HG03066 (cell line): ENCODE data around the gene ABHD4.
"Not testable (repeated sequence)": the region's sequence is repeated elsewhere in the genome, so short reads cannot be mapped to it uniquely, and the experiment has no call there.

Experiments used
- ATAC-seq: cut with Tn5 transposase; IDR thresholded peaks from one replicate; pipeline ENCODE4 v1.9.1; 2021; ENCODE audit warnings: low read depth; ENCODE audit not compliant: unreplicated experiment

Gene ABHD4

DNA sequence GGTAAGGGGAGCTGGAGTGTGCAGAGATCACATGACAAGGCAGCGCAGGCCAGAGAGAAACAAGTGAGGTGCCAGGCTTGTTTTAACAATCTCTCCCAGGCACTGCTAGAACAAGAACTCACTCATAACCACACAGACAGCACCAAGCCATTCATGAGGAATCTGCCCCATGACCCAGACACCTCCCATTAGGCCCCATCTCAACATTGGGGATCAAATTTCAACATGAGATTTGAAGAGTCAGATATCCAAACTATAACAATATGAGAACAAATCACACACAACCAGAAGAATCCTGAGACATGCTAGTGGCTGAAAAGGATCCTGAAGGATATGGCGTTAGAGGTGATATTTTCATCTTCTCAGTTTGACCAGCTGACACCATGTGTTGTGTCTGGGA lies 24.2 kb downstream of the ABHD4 start:
- ATAC-seq: no peak

DNA sequence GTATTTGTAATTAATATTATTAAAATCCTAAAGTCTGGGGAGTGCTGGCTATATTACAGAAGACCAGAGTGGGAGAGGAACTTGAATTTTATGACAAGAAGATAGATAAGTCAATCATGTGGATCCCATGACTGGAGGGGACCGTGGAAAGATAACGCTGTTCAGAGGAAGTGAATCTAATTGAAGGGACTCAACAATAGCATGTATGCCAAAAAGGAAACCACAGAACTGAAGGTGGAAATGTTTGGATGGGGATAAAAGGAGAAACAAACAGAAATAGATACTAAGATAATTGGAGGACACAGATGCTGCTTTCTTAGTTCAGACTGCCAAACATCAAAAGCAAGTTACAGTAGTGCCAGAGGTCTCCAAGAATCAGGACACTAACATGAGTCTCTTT lies 24.9 kb downstream of the ABHD4 start:
- ATAC-seq: no peak

DNA sequence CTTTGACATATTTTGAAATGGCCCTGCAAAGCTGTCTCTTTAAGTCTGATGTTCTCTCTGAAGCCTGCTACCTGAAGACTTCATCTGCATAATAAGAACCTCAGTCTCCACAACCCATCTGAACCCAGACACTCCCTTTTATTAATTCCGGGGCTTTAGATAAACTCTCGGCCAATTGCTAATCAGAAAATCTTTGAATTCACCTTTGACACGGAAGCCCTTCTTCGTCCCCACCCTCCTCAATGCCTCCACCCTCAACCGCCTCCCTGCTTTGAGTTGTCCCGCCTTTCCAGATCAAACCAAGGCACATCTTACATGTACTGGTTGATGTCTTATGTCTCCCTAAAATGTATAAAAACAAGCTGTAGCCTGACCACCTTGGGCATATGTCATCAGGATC lies 28.5 kb downstream of the ABHD4 start:
- no peak for ATAC-seq

DNA sequence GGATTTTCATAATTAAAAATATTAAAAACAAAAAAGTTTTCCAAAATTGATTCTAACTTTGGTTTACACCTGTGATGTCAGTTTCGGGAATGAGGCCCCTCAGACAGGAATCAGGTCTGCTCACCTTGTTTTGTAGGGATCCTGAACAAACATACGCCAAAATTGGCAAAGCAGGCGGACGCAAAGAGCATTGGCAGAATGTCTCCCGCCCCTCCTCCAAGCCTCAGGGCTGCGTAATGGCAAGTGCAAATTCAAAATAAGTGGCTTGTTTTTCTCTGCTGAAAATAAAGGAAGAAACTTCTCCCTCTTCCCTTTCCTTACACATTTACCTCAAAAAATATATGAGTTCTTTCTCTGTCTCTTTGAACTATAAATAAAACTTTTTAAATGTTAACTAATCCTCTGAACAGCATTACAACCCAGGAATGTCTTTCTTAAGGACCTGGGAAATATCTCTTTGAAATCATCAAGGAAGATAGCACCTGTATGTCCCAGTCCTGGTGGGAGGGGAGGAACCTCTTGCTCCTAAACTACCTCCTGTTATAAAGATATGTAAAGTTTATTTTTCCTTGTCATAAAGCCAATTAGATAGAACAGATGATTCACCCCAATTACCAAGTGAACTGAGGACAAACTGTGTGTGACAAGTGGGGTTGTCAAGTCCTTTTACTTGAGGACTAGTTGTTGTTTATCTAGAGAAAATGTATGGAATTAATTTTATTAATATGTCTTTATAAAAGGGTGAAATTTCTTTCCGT lies 29.6 kb downstream of the ABHD4 start:
- ATAC-seq: no peak

DNA sequence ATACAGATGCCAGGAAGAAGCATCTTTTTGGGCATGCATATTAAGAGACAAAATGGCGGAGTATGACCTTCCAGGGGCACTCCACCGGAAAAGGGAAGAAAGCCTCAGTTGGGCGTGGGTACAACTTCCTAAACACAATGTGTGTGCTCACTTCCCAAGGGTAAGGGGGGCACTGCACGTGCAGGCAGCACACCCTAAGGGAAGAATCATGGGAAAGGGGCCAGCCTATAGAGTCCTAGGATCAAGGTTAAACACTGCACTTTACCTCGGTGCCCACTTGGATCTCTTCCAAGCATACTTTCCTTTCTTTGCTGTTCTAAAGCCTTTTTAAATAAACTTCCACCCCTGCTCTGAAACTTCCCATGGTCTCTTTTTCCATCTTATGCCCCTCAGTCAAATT lies 31.3 kb downstream of the ABHD4 start:
- ATAC-seq: no peak

DNA sequence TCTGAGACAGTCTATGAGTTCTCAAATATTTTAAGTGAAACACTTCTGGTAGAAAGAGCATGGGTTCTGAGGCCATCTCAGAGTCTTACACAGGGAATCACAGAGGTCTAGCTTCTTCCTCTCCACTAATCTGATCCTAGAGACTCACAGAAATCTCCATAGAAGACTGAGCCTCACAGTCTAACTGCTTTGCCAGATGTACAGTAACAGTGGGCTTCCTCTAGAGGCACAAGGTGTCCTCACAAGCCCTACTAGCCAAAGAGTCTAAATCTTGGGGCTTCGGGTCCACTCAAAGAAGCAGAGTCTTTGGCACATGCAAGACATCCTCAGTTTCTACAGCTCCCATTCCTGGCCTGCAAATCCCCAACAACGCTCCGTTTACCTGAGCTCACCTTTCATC lies 32.0 kb downstream of the ABHD4 start:
- no peak for ATAC-seq

DNA sequence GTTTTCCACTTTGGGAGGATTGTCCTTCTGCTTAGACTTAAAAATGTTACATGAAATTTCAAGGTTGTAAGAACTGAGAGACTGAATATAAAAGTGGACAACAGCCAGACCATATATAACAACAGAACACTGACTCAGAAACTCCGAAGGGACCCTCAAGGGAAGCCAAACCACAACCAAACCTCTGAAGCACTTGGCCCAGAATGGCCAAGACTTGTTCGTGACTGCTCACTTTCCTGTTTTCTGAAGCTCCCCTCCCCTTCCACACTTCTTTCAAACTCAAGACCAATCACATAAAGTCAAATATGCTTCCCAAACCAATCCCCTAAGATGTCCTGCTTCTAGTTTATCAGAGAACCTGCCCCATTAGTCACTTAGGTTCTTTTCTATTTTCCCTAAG lies 32.4 kb downstream of the ABHD4 start:
- ATAC-seq: no peak

DNA sequence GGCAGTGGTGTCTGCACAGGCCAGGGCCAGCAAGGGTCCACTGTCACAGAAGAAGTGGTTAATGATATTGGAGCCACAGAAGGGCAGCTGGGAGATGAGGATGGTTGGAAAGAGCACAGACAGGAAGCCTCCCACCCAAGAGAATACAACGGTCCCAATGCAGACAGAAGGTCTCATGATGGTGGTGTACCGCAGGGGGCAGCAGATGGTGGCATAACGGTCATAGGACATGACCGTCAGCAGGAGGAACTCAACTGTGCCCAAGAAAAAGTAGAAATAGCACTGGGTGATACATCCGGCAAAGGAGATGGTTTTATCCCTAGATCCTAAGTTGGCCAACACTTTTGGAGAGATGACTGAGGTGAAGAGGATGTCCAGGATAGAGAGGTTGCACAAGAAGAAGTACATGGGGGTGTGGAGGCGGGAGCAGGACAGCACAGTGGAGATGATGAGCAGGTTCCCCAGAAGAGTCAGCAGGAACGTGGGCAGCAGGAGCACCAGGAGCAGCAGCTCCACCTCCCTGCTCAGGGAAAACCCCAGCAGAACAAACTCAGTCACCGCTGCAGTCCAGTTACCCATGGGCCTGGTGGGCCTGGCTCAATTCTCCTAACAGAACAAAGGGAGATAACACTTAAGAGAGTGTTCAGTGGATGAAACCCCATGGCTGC lies 36.3 kb downstream of the ABHD4 start:
- no peak for ATAC-seq

DNA sequence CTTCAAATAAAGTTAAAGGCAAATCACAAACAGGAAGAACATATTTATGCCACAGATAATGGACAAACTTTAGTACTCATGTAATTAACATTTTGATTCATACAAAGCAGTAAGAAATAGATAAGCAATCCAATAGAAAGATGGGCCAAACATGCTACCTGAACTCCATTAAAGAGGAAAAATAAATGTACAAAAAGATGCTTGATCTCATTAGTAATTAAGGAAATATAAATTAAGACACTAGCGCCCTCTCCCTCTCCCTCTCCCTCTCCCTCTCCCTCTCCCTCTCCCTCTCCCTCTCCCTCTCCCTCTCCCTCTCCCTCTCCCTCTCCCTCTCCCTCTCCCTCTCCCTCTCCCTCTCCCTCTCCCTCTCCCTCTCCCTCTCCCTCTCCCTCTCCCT lies 37.9 kb downstream of the ABHD4 start:
- not testable (repeated sequence) for ATAC-seq

DNA sequence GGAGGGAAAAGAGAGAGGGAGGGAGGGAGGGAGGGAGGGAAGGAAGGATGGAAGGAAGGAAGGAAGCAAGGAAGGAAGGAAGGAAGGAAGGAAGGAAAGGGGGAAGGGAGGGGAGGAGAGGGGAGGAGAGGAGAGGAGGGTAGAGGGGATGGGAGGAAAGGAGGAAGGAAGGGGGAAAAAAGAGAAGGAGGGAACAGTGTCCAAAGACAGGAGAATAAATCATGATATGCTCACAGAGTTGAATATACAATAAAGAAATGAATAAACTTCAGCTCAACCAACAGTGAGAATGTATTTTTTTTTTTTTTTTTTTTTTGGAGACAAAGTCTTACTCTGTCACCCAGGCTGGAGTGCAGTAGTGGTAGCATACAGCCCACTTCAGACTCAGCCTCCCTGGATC lies 42.1 kb downstream of the ABHD4 start:
- no peak for ATAC-seq

DNA sequence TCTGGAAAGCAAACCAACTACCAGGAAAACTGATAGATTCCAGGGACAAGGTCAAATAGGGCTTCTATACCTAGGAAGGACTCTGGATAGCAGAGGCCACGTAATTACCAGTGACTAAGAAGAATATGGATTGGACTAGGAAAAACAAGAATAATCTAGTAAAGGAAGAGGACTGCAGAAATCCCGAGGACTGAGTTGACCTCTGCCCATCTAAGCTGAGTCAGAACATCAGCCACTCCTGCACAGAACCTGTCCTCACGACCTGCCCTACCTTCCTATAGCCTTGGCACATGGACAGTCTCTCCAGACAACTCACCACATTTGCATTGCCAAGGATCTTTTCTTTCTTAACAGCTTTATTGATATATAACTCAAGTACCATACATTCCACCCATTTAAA lies 43.7 kb downstream of the ABHD4 start:
- ATAC-seq: no peak

DNA sequence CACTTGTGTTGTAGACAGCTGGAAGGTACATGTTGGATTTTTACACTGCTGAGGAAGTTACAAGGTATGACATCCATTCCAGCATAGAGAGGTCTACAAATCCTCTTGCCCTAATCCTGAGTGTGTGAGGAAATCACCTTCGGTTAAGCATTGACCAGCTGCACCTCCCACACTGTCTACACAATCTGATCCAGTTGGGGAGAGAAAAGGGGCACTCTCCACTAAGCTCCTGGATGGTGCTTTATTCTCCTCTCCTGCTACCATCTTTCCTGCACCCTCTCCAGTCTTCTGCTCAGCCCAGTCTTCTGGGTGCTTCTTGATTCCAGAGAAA lies 46.2 kb downstream of the ABHD4 start, which contains the start of gene OR6J1:
Gene OR6J1 (minus strand): TSS at position 48 of the 331 bp plus-strand sequence. CDS start 9,541 bp downstream, outside the sequence.
- ATAC-seq: no peak

DNA sequence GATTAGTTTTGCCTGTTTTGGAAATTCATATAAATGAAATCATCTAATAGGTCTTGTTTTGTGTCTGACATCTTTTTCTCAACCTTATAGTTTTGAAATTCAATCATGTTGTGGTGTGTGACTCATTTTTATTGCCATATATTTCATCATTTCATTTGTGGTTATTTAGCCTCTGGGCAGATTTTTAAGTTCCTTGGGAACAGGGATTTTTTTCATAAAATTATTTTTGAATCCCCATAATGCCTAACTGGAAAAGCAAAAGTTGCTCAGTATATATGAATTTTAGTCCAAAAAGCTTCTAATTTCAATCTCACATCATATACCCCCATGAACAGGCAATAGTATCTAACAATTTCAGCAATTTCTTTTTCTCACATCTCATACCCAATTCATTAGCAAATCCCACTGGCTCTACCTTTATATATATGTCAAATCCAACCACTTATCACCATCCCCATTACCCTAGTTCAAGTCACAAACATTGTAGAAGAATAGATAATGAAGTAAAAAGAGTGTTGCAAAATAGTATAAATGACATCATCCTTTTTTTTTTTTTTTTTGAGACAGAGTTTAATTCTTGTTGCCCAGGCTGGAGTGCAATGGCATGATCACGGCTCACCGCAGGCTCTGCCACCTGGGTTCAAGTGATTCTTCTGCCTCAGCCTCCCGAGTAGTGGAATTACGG lies 48.6 kb downstream of the ABHD4 start:
- ATAC-seq: no peak

DNA sequence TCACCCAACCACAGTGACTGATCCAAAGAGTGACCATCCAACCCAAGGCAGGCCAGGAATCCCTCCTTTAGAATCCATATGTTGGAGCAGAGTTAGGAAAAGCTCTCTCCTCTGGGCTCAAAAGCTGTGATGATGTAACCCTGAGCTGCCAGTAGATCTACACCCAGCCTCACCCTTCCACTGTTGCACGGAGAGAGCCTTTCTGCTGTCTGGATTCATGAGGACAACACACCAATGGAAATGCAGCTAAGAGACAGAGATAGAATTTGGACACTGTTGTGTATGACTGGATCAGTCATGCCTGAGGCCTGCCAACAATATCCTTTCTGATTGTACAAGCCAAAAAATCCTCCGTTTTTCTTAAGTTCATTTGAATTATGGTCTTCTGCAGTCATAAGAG lies 50.4 kb downstream of the ABHD4 start:
- ATAC-seq: no peak

DNA sequence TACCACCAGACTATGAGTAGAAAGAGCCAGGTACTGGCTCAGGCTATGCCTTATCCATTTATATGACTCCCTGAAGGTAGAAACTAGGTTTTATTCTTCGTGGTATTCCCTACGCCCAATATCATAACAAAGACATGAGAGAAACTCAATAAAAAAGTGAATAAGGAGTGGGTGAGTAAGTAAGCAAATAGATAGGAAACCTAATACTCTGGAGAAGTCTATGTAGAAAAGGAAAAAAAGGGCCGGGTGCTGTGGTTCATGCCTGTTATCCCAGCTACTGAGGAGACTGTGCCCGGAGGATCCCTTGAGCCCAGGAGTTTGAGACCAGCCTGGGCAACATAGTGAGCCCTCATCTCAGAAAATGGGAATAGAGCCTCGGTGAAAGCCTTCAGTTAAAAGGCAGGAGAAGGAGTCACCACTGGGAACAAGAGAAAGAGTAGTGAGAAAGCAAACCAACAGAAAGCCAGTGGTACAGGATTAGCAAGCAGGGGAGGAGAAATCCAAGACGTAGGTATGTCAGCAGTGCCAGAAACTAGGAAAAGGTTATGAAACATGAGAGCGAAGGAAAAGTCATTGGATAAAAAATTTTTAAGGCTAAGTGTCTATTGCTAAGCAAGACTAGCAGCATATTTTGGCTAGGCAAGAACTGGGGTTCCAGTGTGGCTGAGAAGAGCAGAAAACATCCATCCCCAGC lies 52.1 kb downstream of the ABHD4 start:
- no peak for ATAC-seq

DNA sequence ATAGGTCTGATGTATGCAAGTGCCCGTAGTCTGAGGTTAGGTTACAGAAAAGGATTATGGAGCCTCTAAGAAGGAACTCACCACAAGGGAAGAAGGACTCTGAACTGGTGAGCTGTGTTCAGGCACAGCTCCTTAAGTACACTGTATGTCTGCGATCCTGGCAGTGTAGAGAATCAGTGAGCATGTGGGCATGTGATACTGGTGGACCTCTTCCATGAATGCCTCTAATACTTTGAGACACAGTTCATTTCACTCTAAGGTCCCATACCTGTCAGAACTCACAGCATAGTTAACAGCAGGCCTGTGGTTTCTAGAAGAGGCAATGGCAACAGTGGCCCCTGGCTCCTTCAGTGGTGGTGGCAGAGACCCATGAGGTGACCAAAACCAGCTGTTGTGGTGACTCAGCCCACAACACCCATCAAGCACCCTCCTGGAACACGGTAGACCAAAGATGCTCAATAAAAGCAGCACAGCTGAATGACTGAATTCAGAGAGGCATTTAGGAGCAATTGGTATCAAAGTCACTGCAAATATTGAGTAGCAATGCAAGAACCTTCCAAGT lies 52.9 kb downstream of the ABHD4 start:
- peak; percentile 73 for ATAC-seq

DNA sequence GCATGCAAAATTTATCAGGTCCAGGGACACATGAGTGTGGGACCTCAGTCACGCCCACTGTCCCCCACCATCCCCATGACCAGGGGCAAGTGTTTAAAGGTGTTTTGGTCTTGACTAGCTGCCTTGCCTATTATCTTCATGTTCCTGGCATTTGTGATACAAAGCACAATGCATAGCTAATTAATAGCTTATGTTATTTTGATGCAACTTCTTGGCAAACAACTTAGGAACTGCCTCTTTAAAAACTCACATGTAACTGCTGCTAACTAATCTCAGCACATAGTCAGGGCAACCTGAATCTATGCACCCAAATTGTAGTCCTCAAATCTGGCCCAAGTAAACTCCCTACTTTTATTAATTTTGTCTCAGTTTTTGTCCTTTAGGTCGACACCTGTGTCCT lies 53.5 kb downstream of the ABHD4 start:
- no peak for ATAC-seq

DNA sequence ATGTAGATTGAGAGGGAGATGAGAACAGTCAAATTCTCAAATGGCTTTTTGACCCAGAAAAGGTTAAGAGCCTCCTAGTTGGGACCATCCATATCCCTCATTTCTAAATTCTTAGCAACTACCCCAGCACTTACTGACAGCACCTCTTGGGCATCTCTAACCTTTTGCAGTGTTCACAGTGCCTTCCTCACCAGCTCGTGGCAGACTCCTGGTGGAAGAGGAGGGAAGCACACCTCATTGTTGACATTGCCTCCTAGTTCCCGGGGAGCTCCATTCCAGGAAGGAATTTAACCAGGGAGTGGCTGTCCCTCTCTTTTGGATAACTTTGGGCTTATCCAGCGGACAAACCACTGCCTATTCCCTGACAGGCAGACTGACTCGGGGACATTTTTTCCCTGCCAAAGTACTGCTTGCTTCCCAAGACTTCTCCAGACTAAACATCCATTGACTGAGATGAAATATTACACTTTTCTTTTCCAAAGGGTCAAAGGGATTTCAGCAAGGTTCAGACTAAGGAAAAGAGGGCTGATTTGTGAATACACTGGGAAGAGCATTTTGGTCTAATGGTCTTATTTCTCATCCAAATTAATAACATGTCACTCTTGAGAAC lies 55.0 kb downstream of the ABHD4 start:
- ATAC-seq: no peak

DNA sequence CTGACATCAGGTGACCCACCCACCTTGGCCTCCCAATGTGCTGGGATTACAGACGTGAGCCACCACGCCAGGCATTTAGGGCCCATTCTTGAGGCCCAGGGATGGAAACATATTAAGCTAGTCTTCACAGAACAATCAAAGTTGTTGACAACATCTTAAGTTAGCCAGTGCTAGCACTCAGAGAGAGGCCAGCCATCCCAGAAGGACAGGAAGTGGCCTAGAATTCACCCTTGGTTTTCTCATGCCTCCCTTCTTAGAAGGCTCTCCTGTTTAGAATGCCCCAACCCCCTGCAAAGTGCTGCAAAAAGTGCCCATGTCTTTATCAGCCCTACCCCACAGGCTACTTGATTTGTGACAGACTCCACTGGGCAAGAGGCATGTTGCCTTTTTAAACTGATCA lies 58.1 kb downstream of the ABHD4 start:
- no peak for ATAC-seq

DNA sequence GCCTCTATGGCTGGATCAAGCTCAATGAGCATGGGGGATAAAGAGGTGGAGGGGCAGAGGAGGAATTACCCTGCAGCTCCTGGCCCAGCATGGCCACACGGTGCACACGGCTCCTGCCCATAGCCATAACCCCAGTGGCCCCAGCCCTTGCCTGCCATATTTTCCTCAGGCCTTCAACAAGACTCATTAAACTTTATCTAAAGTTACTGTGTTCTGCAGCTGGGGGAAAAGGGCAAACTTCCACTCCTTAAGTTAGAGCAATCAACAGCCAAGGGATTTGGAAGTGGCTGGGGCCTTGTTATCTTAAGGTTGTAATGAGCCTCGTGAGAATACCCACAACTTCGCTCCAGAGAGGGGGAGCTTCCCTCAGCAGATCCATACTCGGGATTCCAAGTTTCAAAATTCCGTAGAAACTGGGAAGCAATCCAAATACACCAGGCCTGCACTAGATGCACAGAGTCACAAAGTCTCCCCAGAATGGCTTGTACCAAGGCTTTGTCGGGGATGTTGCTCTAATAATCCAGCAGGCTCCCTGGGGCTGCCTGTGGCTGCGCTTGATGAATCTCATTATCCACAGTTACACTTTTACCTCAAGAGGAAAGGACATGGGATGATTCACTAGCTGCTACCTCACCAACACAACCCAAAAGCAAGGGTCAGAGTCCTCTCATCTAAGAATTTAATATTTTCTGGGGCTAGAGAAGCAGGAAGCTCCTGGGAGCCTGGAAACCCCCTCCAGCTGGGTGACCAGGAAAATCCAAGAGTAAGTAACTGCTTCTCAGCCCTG lies 59.0 kb downstream of the ABHD4 start:
- no peak for ATAC-seq
